Measurements from ENCODE around the gene PNKP. TPM values are rescaled to one million over a fixed set of nuclear protein-coding genes. Genes with fewer than 3 reads are reported as not detected.

The PNKP gene
- total RNA-seq, 6 experiments from 2014 or later: 39.7 to 48.7 (median 47.2) TPM

DNA sequence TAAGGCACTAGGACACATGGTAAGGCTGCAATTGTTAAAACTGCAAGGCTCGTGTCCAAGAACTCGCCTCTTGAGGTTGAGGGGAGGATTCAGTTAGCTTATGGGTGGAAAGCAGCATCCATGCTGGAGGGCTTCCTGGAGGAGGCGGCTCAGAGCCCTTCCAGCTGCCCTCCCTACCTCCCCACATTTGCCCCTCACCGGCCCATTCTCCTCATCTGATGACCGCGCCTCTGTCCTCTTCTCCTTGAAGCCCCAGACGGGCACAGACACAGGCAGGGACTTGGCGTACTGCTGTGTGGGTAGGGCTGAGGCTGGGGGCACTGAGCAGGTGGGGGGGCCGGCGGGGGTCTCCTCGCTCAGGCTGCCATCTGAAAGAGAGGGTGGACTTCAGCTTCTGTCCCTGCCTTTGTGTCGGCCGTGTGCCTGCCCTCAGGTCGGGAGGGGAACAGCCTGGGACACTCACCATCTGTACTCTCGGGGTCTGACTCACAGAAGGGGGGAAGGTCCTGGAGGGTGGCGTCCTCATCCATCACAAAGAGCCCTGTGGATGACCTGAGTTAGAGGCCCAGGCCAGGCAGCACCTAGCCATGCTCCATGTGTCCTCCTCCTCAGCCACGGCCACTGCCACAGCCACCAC lies 4.1 kb upstream of the PNKP start:
- Mint-ChIP-seq H3K4me3 (no peak overlapping the region), H3K36me3 (ENCODE audit: low read depth) (peaks cover 10% of the 10 kb centered on the region), H3K27ac (peak overlapping the region; percentile 72), H3K9me3 (no peaks in the 10 kb centered on the region), H3K4me1 (ENCODE audit: low read depth) (peaks cover 38% of the 10 kb centered on the region), H3K27me3 (ENCODE audit: insufficient read depth) (peaks cover 6% of the 10 kb centered on the region)
- DNase-seq: no peak
- TF ChIP-seq, protein P1, sequence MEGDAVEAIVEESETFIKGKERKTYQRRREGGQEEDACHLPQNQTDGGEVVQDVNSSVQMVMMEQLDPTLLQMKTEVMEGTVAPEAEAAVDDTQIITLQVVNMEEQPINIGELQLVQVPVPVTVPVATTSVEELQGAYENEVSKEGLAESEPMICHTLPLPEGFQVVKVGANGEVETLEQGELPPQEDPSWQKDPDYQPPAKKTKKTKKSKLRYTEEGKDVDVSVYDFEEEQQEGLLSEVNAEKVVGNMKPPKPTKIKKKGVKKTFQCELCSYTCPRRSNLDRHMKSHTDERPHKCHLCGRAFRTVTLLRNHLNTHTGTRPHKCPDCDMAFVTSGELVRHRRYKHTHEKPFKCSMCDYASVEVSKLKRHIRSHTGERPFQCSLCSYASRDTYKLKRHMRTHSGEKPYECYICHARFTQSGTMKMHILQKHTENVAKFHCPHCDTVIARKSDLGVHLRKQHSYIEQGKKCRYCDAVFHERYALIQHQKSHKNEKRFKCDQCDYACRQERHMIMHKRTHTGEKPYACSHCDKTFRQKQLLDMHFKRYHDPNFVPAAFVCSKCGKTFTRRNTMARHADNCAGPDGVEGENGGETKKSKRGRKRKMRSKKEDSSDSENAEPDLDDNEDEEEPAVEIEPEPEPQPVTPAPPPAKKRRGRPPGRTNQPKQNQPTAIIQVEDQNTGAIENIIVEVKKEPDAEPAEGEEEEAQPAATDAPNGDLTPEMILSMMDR (IDR thresholded peaks at IDR 0.05): no peak

- H3K4me1 Mint-ChIP-seq (ENCODE audit: low read depth): peaks cover 47% of the 10 kb centered on the region
- peaks cover 5% of the 10 kb centered on the region; the same call in 1 of the 2 replicates for H3K9me3 Mint-ChIP-seq
- DNase-seq: no peak
- H3K27me3 Mint-ChIP-seq (ENCODE audit: insufficient read depth): peaks cover 8% of the 10 kb centered on the region
- TF ChIP-seq, protein P1 (IDR thresholded peaks at IDR 0.05): no peak
- no peak overlapping the region; the same call in 1 of the 2 replicates for H3K27ac Mint-ChIP-seq
- H3K4me3 Mint-ChIP-seq: no peak overlapping the region
- H3K36me3 Mint-ChIP-seq (ENCODE audit: low read depth): peaks cover 20% of the 10 kb centered on the region
Measured at GRCh38 chr19:49870309-49870901, 3.0 kb upstream of the PNKP start.

DNA sequence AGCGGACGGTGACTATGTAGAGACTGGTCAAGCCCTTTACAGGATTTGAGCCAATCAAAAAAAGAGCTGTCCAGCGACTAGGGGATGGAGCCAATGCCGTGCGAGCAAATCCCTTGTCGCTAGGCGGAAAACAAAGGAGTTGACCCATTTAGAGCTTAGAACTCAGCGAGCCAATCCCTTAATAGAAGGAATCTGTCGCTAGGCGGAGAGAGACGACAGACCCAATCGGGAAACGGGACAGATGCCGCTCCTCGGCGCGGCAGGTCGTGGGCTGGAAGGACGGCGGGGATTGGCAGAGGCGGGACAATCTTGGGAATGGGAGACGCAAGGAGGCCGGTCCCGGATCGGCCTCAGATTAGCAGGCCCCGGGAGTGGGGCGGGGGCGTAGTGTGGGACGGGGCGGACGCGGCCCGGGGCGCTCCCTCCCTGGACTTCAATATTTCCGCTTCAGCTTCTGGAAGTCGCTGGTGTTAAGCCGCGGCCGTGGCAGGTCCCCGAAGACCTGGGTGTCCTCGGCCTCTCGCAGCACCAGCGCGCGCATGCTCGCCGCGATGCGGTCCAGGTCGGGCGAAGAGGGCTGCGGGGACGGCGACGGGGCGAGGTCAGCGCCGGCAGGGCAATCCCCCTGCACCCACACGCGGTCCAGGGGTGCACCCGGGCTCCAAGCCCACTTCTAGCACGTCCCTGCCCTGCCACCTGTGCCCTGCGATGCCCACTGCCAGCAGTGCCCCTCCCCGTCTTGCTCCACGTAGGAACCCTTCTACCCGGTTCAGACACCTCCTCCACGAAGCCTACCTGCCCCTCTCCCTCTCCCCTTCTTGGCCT lies 2.3 kb upstream of the PNKP start:
- H3K36me3 Mint-ChIP-seq (ENCODE audit: low read depth): peaks cover 26% of the 10 kb centered on the region
- H3K4me3 Mint-ChIP-seq: no peak overlapping the region
- H3K4me1 Mint-ChIP-seq (ENCODE audit: low read depth): peaks cover 47% of the 10 kb centered on the region
- DNase-seq: peak; percentile 100
- H3K27ac Mint-ChIP-seq: no peak overlapping the region; the same call in 1 of the 2 replicates
- peaks cover 8% of the 10 kb centered on the region for H3K27me3 Mint-ChIP-seq (ENCODE audit: insufficient read depth)
- H3K9me3 Mint-ChIP-seq: peaks cover 5% of the 10 kb centered on the region; the same call in 1 of the 2 replicates
- TF ChIP-seq, protein P1 (IDR thresholded peaks at IDR 0.05): peak; percentile 46

GRCh38 chr19:49869009-49869483 lies 1.7 kb upstream of the PNKP start:
- H3K4me1 Mint-ChIP-seq (ENCODE audit: low read depth): peaks cover 44% of the 10 kb centered on the region
- TF ChIP-seq, protein P1 (IDR thresholded peaks at IDR 0.05): no peak
- no peak overlapping the region for H3K27ac Mint-ChIP-seq
- H3K36me3 Mint-ChIP-seq (ENCODE audit: low read depth): peaks cover 33% of the 10 kb centered on the region
- peaks cover 5% of the 10 kb centered on the region; the same call in 1 of the 2 replicates for H3K9me3 Mint-ChIP-seq
- H3K4me3 Mint-ChIP-seq: no peak overlapping the region
- H3K27me3 Mint-ChIP-seq (ENCODE audit: insufficient read depth): peaks cover 8% of the 10 kb centered on the region
- DNase-seq: no peak

DNA sequence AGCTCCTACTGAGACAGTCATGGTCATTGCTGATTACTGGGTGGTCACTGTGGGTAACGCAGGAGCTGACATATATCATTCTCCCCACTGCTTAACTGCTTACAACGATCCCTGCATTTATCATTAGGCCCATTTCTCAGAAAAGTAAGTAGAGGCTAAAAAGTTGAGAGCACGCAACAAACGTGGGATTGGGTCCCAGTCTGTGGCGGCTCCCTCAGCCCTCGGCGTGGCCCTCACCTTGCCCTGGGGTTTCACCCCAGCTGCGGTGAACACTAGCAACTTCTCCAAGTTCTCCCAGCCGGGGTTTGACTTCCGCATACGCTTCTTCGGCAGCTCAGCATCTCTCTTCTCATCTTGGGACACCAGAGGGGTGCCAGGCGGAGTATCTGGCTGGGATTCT lies 2.5 kb downstream of the PNKP start:
- Mint-ChIP-seq H3K36me3 (ENCODE audit: low read depth) (peaks cover 33% of the 10 kb centered on the region), H3K9me3 (peaks cover 5% of the 10 kb centered on the region; the same call in 1 of the 2 replicates), H3K27me3 (ENCODE audit: insufficient read depth) (peaks cover 14% of the 10 kb centered on the region), H3K4me1 (ENCODE audit: low read depth) (peaks cover 30% of the 10 kb centered on the region), H3K4me3 (peak overlapping the region; percentile 97; the same call in 1 of the 2 replicates), H3K27ac (no peak overlapping the region)
- no peak for DNase-seq
- TF ChIP-seq, protein P1 (IDR thresholded peaks at IDR 0.05): no peak

Data from HFFc6 (cell line).